Activated CD8-positive, alpha-beta memory T cell treated with anti-CD3 and anti-CD28 coated beads for 36 hours (primary cell): ENCODE measurements around the gene KCNQ1. TPM values are rescaled to one million over a fixed set of nuclear protein-coding genes. Genes with fewer than 3 reads are reported as not detected.

Experiments used
- CTCF ChIA-PET: fragments of 350-600 bp; sonication (Branson Sonifier 250); formaldehyde crosslinking; loops from one replicate; lab custom pipeline; 2021; ENCODE audit warnings: antibody characterized with exemption; lab: Charles Lee
- POLR2A ChIA-PET: fragments of 350-600 bp; sonication (Branson Sonifier 250); formaldehyde crosslinking; loops from one replicate; lab custom pipeline; 2021; ENCODE audit warnings: antibody characterized with exemption; lab: Charles Lee
- total RNA-seq, 2 experiments: library from RNA; stranded (reverse); gene quantifications; one replicate each; pipeline ENCODE4 v1.2.3, GENCODE V29; 2021

KCNQ1 gene
- total RNA-seq, 2 experiments from 2014 or later: 3.1 to 3.9 TPM

GRCh38 chr11:2406878-2407410 is 37.9 kb upstream of the KCNQ1 start:
- ChIA-PET CTCF (no interaction called here), POLR2A (no interaction called here)

DNA sequence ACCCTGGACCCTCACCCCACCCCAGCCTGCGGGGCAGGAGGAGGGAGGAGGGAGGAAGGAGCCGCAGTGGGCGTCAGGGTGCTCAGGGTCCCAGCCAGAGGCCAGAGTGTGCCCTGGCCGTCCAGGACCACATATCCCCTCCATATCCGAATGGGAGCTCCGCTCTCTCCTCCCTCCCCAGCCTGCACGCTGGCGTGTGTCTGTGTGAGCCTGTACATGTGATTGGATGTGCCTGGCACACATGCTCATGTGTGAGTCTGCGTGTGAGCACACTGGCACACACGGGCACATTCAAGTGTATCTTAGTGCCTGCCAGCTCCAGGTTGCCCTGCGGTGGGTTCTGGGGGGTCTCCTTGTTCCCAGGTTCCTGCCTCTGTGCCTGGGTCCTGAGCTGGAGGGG is 36.1 kb upstream of the KCNQ1 start:
- POLR2A ChIA-PET: no interaction called here
- CTCF ChIA-PET: interaction anchor here (1.2 kb wide), 1 partner anchor 8 kb away, joined by 4 read pairs; the partner anchor contains the start of gene TSSC4

DNA sequence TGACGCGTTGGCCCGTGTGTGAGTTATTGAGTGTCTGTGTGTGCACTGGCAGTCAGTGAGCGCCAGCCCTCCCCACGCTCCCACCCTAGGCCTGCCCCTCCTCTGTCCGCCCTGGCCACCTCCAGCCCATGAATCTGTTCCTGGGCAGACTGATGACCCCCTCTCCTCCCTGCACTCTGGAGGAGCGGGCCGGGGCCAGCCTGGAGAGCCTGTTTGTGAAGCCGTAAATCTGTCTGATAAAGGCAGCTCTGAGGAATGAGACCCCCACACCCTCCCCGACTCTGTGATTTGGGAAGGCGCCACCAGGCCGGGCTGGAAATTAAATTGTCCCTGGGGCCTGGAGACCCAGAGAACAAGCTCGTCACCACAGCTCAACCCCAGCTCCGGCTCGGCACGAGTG is 35.7 kb upstream of the KCNQ1 start:
- POLR2A ChIA-PET: no interaction called here

DNA sequence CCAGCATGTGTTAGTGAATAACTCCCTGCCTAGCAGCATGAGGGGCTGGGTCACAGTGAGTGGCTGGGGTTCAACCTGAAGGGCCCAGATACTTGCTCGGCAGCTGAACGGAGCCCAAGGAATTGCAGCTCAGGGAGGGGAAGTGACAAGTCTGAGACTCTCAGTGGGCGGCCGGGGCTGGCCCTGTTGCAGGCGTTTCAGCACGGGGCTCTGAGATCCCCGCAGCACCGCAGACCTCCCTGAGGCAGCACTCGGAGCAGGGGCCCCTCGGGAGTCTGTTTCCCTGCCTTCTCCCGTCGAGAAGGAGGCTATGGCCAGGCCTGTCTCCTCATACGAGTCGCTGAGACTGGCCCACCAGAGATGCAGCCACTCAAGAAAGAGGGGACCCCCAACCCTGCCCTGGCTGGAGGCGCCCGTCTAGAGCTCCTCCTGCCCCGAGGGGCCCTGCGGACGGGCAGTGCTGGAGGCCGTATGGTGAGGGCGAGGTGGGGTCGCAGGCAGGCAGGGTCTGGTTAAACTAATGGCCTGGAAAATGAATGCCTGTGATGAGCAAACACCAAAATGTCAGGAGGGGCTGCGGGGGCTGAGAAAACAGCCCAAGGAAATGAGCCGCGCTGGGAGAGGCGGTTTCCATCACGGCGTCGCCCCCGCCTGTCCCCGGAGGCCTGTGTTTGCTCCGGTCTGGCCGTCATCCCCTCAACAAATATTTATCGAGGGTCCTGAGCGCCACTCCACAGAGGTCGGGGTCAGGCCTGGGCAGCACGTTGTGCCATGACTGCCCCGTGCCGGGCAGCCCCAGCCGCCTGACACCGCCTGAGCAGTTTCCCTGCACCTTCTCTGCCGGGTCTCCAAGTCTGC is 35.0 kb upstream of the KCNQ1 start:
- POLR2A ChIA-PET: no interaction called here
- CTCF ChIA-PET: interaction anchor here (1.2 kb wide), 1 partner anchor 105 kb away, joined by 3 read pairs; no protein-coding TSS in a partner anchor

More for the DNA sequence above, 35.7 kb upstream of the KCNQ1 start:
- CTCF ChIA-PET: interaction anchor here (1.2 kb wide), 2 partner anchors 8 to 104 kb away, joined by 3 to 4 read pairs; partner anchors contain the start of gene TSSC4

- CTCF ChIA-PET: no interaction called here
- POLR2A ChIA-PET: no interaction called here
Measured at GRCh38 chr11:2410616-2411015, 34.2 kb upstream of the KCNQ1 start.

GRCh38 chr11:2411446-2412305 is 33.1 kb upstream of the KCNQ1 start:
- CTCF ChIA-PET: no interaction called here
- POLR2A ChIA-PET: no interaction called here

DNA sequence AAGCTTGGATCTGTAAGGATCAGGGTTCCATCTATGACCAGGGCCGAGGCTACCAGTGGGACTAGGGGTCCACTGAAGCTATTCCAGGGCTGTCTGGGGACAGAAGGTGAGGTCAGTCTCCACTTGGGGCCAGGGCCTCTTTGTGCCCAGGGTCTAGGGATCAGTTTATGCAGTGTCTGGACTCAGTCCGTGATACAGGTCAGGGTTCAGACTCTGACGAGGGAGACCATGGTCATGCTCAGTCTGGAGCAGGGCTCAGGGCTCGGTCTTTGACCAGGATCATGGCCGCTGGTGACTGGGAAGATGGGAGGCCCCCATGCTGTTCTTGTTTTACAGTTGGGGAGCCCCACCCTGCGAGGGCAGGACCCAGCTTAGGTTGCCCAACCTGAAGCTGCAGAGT is 32.5 kb upstream of the KCNQ1 start:
- ChIA-PET POLR2A (no interaction called here), CTCF (no interaction called here)

GRCh38 chr11:2413742-2414579 is 30.8 kb upstream of the KCNQ1 start:
- ChIA-PET POLR2A (no interaction called here), CTCF (no interaction called here)

DNA sequence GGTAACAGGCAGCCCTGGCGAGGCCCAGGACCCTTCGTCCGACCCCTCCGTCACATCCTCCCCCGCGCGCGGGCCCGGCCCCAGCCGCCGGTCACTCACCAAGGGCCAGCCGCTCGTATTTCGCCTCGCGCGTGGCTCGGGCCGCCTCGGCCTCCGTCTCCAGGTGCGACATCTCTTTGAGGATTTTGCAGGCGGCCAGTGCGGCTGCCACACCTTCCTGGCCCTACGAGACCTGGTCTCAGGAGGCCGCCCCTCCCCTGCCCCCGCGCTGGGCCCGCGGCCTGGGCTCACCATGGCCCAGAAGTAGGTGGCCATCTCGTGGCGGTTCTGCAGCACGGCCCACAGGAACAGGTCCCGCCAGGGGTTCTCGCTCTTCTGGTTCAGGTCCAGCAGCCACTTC is 30.2 kb upstream of the KCNQ1 start:
- POLR2A ChIA-PET: no interaction called here
- CTCF ChIA-PET: no interaction called here

DNA sequence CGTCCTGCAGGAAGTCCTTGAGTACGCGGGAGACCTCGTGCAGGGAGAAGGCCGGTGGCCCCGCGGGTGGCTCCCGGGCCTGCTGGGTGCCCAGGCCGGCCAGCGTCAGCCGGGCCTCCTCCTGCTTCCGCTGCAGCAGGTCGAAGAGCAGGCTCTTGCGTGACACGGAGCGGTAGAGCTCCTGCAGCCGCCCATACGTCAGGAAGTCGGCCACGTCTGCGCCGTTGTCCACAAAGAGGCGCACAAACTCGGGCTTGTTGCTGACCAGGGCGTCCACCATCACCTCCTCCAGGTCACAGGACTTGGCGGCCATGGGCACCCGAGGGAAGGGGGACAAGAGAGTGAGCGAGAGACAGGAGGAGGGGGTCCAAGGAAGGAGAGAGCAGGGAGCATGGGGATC is 29.6 kb upstream of the KCNQ1 start:
- POLR2A ChIA-PET: no interaction called here
- CTCF ChIA-PET: interaction anchor here (0.8 kb wide), 1 partner anchor 110 kb away, joined by 4 read pairs; no protein-coding TSS in a partner anchor

DNA sequence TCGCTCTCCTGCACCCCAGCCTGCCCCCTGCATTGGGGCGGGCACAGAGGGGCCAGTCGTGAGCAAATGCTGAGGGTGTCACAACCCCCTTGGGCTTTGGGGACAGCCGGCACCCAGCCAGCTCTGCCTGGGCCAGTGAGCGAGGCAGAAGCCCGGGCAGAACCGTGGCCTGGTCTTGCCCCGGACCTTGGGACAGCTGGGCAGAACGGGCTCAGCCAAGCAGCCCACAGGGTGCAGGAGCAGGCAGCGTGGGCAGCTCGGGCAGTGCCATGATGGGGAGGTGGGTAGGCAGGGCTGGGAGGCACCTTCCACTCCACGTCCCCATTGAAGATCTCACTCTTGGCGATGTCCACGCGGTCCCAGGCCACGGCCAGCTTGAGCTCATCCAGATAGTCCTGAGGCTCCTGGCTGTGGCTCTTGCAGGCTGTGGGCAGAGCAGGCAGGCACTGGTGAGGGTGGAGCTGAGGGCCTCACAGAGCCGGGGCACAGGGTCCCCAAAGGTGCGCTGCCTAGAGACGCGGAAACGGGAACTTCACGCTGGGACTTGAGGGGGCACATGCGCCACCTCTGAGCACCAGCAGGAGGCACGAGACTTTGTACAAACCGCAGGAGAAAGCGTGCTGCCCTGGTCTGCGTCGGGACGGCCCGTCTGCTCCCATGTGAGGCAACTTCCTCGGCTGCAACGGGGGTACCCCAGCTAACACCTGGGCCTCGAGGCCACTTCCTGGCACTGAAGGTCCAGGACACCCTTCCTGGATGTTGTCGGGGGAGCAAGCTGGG is 29.0 kb upstream of the KCNQ1 start:
- CTCF ChIA-PET: interaction anchor here (0.8 to 7.5 kb wide), 3 partner anchors 111 to 117 kb away, joined by 3 to 170 read pairs (median 4); partner anchors contain the start of genes C11orf21 and TSPAN32
- POLR2A ChIA-PET: no interaction called here

DNA sequence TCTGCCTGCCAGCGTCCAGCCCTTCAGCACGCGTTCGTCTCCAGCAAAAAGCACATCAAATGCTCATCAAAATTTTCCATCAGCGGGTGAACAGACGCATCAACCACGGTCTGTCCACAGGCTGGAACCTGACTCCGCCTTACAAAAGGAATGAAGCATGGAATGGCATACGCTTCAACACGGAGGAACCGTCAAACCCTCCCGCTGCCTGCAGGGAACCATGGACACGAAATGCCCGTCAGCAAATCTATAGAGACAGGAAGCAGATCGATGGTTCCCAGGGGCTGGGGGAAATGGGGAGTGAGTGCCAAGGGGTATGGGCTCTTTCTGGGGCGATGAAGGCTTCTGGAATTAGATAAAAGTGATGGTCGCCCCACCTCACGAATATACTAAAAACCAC is 28.0 kb upstream of the KCNQ1 start:
- ChIA-PET POLR2A (no interaction called here), CTCF (interaction anchor here (1.2 to 7.5 kb wide), 2 partner anchors 113 to 116 kb away, joined by 3 to 170 read pairs; partner anchors contain the start of genes C11orf21 and TSPAN32)

DNA sequence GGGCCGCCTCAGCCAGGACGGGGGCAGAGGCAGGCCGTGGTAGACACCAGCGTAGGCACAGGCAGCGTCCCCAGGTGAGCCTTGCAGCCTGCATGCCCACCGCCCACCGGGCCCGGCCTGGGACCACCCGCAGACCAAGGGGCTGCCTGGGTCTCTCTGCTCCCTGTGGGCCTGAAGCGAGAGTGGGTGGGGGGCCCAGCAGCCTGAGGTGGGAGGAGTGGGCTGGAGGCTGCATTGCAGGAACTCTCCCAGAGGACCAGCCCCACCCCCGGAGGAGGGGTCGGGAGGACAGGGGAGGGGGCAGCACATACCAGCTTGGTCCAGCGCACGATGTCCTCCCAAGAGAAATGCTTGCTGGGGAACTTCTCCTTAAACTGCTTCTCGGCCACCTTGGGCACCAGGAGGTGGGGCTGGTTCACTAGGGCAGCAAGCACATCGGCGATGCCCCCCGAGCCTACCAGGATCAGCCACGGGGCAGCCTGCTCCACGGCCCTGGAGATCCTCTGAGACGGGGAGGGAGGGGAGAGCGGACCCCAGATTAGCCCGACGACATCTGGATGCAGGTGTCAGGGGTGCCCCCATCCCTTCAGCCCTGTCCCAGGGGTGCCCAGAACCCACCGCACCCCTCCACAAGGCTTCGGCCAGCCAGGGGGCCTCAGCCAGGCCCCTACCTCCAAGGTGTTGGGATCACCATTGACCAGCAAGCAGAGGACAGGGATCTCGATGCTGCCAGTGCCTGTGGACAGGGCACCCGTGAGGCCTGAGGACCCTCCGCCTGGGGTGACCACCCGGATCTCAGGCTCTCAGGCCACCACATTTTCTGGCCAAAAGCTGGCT is 26.7 kb upstream of the KCNQ1 start:
- ChIA-PET POLR2A (no interaction called here), CTCF (interaction anchor here (1.0 to 7.5 kb wide), 7 partner anchors 17 to 219 kb away, joined by 3 to 170 read pairs (median 17); partner anchors contain the start of genes C11orf21, TSPAN32 and TSSC4)

DNA sequence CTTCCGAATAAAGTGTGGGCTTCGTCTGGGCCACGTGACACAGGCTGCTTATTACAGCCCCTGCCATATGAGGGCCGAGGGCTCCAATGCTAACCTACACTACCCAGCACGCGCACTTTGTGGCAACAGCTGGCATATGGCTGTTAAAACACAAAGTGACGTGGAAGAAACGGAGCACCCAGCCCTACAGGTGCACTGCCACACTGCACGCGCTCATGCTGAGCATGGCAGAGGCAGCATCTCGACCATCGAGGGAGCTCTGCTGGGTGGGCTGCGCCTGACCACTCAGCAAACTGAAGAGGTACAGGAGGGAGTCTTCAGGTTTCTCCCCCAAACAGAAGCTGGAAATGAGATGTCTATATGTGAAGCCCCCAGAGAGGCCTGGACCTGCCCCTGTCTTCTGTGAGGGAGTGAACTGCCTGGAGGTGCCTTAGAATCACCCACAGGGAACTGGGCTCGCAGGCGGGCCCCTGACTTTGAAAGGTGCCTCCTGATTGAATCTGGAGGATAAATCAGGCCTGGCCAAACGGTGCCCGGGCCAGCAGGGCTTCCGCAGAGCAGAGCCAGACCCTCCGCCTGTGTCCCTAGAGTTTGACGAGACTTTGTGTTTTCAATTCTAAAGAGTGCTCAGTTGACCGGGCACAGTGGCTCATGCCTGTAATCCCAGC is 26.0 kb upstream of the KCNQ1 start:
- ChIA-PET CTCF (interaction anchor here (0.6 to 7.5 kb wide), 24 partner anchors 18 to 483 kb away, joined by 3 to 170 read pairs (median 4); partner anchors contain the start of genes C11orf21, CD81, TSPAN32 and TSSC4), POLR2A (interaction anchor here (0.8 to 1.6 kb wide), 2 partner anchors 41 to 42 kb away, joined by 4 read pairs; partner anchors contain the start of gene CD81)

DNA sequence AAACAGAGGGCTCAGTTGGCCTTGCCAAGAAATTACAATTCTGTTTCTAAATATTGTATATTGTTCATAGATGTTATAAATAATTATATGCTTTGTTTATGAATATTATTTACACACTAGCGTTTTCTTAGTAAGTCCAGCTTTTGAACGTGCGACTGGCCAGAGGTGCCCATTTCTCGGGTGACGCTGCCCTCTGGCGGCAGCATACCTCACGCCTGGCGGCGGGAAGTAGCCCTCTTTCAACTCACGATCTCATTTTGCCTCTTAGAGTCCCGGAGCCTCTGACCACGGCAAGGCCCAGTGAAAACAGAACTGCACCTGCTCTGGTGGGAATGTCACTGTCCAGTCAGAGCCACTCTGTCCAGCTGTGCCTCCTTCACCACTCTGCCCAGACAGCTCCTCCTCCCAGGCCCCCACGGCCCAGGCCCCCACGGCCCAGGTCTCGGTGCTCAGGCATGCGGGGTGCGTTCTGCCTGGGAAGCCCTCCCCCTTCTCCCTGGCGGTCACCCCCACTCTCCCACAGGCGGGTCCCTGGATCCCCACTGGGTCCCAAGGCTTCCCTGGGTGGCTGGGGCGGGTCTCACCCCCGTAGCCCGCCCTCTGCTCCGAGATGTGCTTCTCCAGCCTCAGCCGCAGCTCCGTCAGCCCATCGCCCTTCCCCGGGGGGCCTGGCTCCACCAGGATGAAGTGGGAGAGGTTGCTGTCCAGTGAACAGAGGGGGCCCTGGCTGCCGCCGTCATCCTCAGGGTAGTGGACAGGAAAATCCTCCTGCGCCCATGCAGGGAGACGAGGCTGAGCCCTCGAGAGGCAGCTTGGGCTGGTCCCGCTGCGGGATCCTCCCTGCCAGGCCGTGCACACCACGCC is 24.9 kb upstream of the KCNQ1 start:
- ChIA-PET POLR2A (interaction anchor here (0.5 to 1.9 kb wide), 4 partner anchors 43 to 482 kb away, joined by 3 to 9 read pairs (median 6); partner anchors contain the start of genes C11orf21, CD81 and TSPAN32), CTCF (interaction anchor here (0.7 to 10.1 kb wide), 30 partner anchors 17 to 472 kb away, joined by 3 to 170 read pairs (median 4); partner anchors contain the start of genes C11orf21, CD81, TSPAN32 and TSSC4)
